Activated T-cell treated with anti-CD3 and anti-CD28 coated beads, Interleukin-2, amount 50 U/mL, for 1 hour (primary cell): ENCODE measurements around the gene TADA1.

ENCODE experiments used
- DNase-seq: peaks from one replicate; pipeline ENCODE4 v3.0.0-alpha.2; 2020

Gene TADA1

GRCh38 chr1:166875734-166876539 lies at the start of gene TADA1:
Gene TADA1 (minus strand): TSS chr1:166876264. CDS start chr1:166876233, 31 bp downstream.
- peak; percentile 96 for DNase-seq

GRCh38 chr1:166924823-166925541 lies 48.9 kb upstream of the TADA1 start:
- DNase-seq = no peak

GRCh38 chr1:166920561-166921475 lies 44.8 kb upstream of the TADA1 start:
- DNase-seq = no peak

GRCh38 chr1:166918956-166919316 lies 42.9 kb upstream of the TADA1 start:
- DNase-seq = no peak

- DNase-seq = no peak
These were observed 42.3 kb upstream of the TADA1 start for GRCh38 chr1:166918088-166918955.

GRCh38 chr1:166915941-166916340 lies 39.9 kb upstream of the TADA1 start:
- DNase-seq = no peak

- DNase-seq = no peak
These were observed 39.0 kb upstream of the TADA1 start for GRCh38 chr1:166915042-166915441.

- no peak for DNase-seq
These were observed 38.0 kb upstream of the TADA1 start for GRCh38 chr1:166914111-166914510.

- DNase-seq = no peak
These were observed 35.6 kb upstream of the TADA1 start for GRCh38 chr1:166911624-166912023.

- DNase-seq = peak; percentile 61
These were observed 34.4 kb upstream of the TADA1 start for GRCh38 chr1:166910396-166910994.

GRCh38 chr1:166908942-166909341 lies 32.9 kb upstream of the TADA1 start:
- no peak for DNase-seq

GRCh38 chr1:166907763-166908162 lies 31.7 kb upstream of the TADA1 start:
- no peak for DNase-seq

GRCh38 chr1:166907051-166907450 lies 31.0 kb upstream of the TADA1 start:
- no peak for DNase-seq

- DNase-seq = no peak
These were observed 30.6 kb upstream of the TADA1 start for GRCh38 chr1:166906647-166907046.

- DNase-seq = no peak
These were observed 29.8 kb upstream of the TADA1 start for GRCh38 chr1:166905900-166906299.

- no peak for DNase-seq
These were observed 29.1 kb upstream of the TADA1 start for GRCh38 chr1:166905136-166905535.

GRCh38 chr1:166903232-166903631 lies 27.2 kb upstream of the TADA1 start:
- no peak for DNase-seq

GRCh38 chr1:166902279-166902678 lies 26.2 kb upstream of the TADA1 start:
- no peak for DNase-seq

GRCh38 chr1:166900987-166901386 lies 24.9 kb upstream of the TADA1 start:
- DNase-seq = no peak

- DNase-seq = no peak
These were observed 23.7 kb upstream of the TADA1 start for GRCh38 chr1:166899769-166900168.

- DNase-seq = no peak
These were observed 19.7 kb upstream of the TADA1 start for GRCh38 chr1:166895766-166896165.

- DNase-seq = no peak
These were observed 13.7 kb upstream of the TADA1 start for GRCh38 chr1:166889776-166890175.
